ENCODE data around the gene IRGC.

DNA sequence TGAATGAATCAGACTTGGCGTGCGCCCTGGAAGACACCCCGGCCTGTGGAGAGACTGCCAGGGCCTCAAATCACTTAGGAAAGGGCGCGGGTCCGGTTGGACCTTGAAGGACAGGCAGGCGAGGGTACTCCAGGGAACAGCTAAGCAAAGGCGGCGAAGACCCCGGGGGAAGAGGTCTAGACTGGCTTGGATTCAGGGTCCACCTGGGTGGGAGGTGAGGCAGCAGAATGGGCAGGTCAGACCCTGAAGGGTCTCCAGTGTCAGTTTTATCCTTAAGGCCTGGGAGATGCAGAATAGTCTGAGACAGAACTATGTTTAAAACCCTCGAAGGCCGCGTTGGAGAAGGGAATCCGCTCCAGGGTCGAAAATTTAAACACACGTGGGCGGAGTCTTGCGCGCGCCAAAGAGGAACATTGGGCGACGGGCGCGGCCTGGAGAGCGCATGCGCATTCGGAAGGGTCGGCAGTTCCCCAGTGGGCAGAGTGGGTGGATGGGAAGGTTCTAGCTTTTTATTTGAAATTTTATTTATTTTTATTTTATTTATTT lies 39.5 kb downstream of the IRGC start:
- TF ChIP-seq RAD21 (IDR thresholded peaks at IDR 0.05; ENCODE audit: low read depth) (no peak), EP300 (IDR thresholded peaks at IDR 0.05; ENCODE audit: borderline replicate concordance) (peak; percentile 43; the same call in 1 of the 2 replicates), CEBPB (IDR thresholded peaks at IDR 0.05) (no peak), EGR1 (IDR thresholded peaks at IDR 0.05) (no peak), TAF1 (IDR thresholded peaks at IDR 0.05; ENCODE audit: low read depth) (no peak; the same call in 1 of the 2 replicates), TEAD4 (IDR thresholded peaks at IDR 0.05) (no peak), ZBTB7A (IDR thresholded peaks at IDR 0.05; ENCODE audit: low read depth) (0 out of 2 replicates have a peak, but pooled peaks have one; percentile 51), YY1 (IDR thresholded peaks at IDR 0.05; ENCODE audit: low read depth) (no peak), FOXM1 (IDR thresholded peaks at IDR 0.05; ENCODE audit: borderline replicate concordance, low read depth) (no peak), TCF12 (IDR thresholded peaks at IDR 0.05; ENCODE audit: low read depth) (no peak), NFIC (IDR thresholded peaks at IDR 0.05) (peak; percentile 89)
- TF ChIP-seq, protein P1, sequence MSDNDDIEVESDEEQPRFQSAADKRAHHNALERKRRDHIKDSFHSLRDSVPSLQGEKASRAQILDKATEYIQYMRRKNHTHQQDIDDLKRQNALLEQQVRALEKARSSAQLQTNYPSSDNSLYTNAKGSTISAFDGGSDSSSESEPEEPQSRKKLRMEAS (IDR thresholded peaks at IDR 0.05) = peak; percentile 62
- TF ChIP-seq, protein P2, sequence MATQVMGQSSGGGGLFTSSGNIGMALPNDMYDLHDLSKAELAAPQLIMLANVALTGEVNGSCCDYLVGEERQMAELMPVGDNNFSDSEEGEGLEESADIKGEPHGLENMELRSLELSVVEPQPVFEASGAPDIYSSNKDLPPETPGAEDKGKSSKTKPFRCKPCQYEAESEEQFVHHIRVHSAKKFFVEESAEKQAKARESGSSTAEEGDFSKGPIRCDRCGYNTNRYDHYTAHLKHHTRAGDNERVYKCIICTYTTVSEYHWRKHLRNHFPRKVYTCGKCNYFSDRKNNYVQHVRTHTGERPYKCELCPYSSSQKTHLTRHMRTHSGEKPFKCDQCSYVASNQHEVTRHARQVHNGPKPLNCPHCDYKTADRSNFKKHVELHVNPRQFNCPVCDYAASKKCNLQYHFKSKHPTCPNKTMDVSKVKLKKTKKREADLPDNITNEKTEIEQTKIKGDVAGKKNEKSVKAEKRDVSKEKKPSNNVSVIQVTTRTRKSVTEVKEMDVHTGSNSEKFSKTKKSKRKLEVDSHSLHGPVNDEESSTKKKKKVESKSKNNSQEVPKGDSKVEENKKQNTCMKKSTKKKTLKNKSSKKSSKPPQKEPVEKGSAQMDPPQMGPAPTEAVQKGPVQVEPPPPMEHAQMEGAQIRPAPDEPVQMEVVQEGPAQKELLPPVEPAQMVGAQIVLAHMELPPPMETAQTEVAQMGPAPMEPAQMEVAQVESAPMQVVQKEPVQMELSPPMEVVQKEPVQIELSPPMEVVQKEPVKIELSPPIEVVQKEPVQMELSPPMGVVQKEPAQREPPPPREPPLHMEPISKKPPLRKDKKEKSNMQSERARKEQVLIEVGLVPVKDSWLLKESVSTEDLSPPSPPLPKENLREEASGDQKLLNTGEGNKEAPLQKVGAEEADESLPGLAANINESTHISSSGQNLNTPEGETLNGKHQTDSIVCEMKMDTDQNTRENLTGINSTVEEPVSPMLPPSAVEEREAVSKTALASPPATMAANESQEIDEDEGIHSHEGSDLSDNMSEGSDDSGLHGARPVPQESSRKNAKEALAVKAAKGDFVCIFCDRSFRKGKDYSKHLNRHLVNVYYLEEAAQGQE (IDR thresholded peaks at IDR 0.05; ENCODE audit: low read depth) = no peak
- TF ChIP-seq, protein P3, sequence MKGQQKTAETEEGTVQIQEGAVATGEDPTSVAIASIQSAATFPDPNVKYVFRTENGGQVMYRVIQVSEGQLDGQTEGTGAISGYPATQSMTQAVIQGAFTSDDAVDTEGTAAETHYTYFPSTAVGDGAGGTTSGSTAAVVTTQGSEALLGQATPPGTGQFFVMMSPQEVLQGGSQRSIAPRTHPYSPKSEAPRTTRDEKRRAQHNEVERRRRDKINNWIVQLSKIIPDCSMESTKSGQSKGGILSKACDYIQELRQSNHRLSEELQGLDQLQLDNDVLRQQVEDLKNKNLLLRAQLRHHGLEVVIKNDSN (IDR thresholded peaks at IDR 0.05) = no peak
